Spleen (tissue), 11 donors: ENCODE results near the gene TMEM151A. TPM values are rescaled to one million over a fixed set of nuclear protein-coding genes. Genes with fewer than 3 reads are reported as not detected.

ENCODE experiments used
- DNase-seq: peaks from one replicate; pipeline ENCODE4 v3.0.0-alpha.2; 2020
- H3K27ac ChIP-seq, 8 donors: fragments of 200-600 bp; sonication (generic) in 7 of 8; 1 replicate in 4 of 8; 2 replicates in 4 of 8; pipeline versions ENCODE4 v1.5.0 to v1.8.0; 2016 to 2021; ENCODE audit warnings: inconsistent platforms in 4 of 8, mild to moderate bottlenecking in 4 of 8, moderate library complexity in 1 of 8
- H3K27me3 ChIP-seq, 7 donors: fragments of 200-600 bp; sonication (generic) in 6 of 7; replicated peaks in 1 of 7; 1 replicate in 4 of 7; 2 replicates in 3 of 7; pipeline versions ENCODE4 v1.5.0 to v1.8.0; 2016 to 2021; ENCODE audit warnings: inconsistent platforms in 3 of 7, mild to moderate bottlenecking in 1 of 7
- H3K36me3 ChIP-seq, 6 donors: fragments of 200-600 bp; sonication (generic) in 5 of 6; 1 replicate in 4 of 6; 2 replicates in 2 of 6; pipeline versions ENCODE4 v1.5.0 to v1.8.0; 2016 to 2021; ENCODE audit warnings: inconsistent platforms in 2 of 6
- H3K4me1 ChIP-seq, 6 donors: fragments of 200-600 bp; sonication (generic) in 5 of 6; 1 replicate in 3 of 6; 2 replicates in 3 of 6; pipeline versions ENCODE4 v1.5.0 to v1.8.0; 2016 to 2021; ENCODE audit warnings: inconsistent platforms in 3 of 6
- H3K4me3 ChIP-seq, 8 donors: fragments of 200-600 bp; sonication (generic) in 7 of 8; 1 replicate in 4 of 8; 2 replicates in 4 of 8; pipeline versions ENCODE4 v1.5.0 to v1.8.0; 2016 to 2021; ENCODE audit warnings: inconsistent platforms in 4 of 8, mild to moderate bottlenecking in 4 of 8, moderate library complexity in 2 of 8
- H3K9me3 ChIP-seq, 8 donors: fragments of 200-600 bp; sonication (generic) in 7 of 8; 1 replicate in 4 of 8; 2 replicates in 4 of 8; pipeline versions ENCODE4 v1.5.0 to v1.8.0; 2016 to 2021; ENCODE audit warnings: inconsistent platforms in 4 of 8
- POLR2A ChIP-seq, 3 donors: fragments of 450-650 bp; IDR thresholded peaks; one replicate each; pipeline ENCODE4 v1.5.1; 2017; ENCODE audit warnings: antibody characterized with exemption in 3 of 3, mild to moderate bottlenecking in 1 of 3
- POLR2AphosphoS5 ChIP-seq, 3 donors: sonication (generic); formaldehyde crosslinking; IDR thresholded peaks; one replicate each; pipeline ENCODE4 v1.5.1; 2017; ENCODE audit warnings: antibody characterized with exemption in 3 of 3
- WGBS, 5 donors: extraction: QIAGEN DNeasy Blood & Tissue Kit in 3 of 5; methylation state at CpG; one replicate each; pipeline versions ENCODE4 v1.1.5 to v1.1.7; 2013 to 2018; 5-methylcytosine and 5-hydroxymethylcytosine counted together
- intact Hi-C: fragments of 100-400 bp; cut with DNase I; formaldehyde crosslinking; loops from one replicate; pipeline ENCODE4 v1.15.0; 2023; ENCODE audit warnings: low total_unique reads
- polyA plus RNA-seq, 3 donors: library from polyadenylated mRNA; stranded (reverse); fragments of 200-250 nt; gene quantifications; one replicate each; pipeline ENCODE4 v1.2.1, GENCODE V29; 2013
- total RNA-seq, 7 donors: library from RNA; depleted of rRNA in 3 of 7; stranded (reverse); fragments of >200 nt in 3 of 7; fragmentation: NEBNext Ultra II Directional in 4 of 7; extraction: Animal tissue kit (Norgen Biotek cat#: 25700) in 4 of 7; gene quantifications; one replicate each; pipeline versions ENCODE4 v1.1.0 to v1.2.1, GENCODE V29; 2016 to 2021
- TF ChIP-seq, protein P1 (sequence below), 11 experiments: fragments of 200-600 bp in 7 of 11; fragments of 450-650 bp in 4 of 11; sonication (generic) in 4 of 11; IDR thresholded peaks in 8 of 11; conservative IDR thresholded peaks in 3 of 11; 1 replicate in 7 of 11; 2 replicates in 4 of 11; pipeline versions ENCODE4 v1.4.0 to v1.8.0; 2016 to 2021; ENCODE audit warnings: antibody characterized with exemption in 11 of 11, inconsistent platforms in 4 of 11, mild to moderate bottlenecking in 1 of 11
- donor health status: healthy with polysubstance abuse.
- donor health status: DM: no; HTN: no; CAD: no; lungs with moderate emphysema.
- donor health status: DM: no; HTN: no; CAD: no.
- donor health status: Bipolar disorder and iron deficiency.
- donor health status: healthy.
- donor health status: DM: no; HTN: no; CAD: no.
- donor health status: DM: yes; HTN: yes; CAD: no.

TMEM151A gene
- total and polyA plus RNA-seq, 10 donors = 0.02 to 0.34 (median 0.02) TPM; not detected in 7

DNA sequence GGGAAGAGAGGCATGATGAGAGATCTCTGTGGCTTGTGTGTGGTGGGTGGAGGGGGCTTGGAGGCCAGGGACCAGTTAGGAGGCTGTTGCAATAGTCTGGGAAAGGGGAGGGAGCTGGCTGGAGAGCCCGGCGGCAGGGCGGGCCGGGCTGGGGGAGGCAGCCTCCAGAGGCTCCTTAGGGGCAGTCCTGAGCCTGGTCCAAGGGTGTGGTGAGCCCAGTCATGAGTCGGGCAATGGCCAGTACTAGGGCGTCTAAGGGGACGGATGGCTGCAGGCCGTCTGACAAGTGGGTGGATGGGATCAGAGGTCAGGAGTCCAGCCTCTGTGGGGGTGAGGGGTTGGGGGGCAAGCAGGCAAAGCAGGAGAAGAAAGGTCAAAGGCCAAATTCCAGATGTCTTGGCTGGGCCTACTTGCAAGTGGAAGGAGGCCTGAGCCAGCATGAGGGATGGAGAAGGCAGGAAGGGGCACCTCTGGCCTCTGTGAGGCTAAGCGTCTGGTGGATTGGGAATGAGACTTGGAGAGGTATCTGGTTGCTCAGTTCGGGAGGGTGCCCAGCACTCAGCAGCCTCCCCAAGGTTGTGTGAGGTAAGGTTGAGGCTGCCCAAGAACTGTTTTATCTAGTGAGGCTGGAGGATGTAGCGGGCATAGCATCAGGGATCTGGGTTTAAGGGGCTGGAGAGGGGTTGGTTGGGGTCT is 31.2 kb downstream of the TMEM151A start:
- H3K27me3 ChIP-seq = peaks cover 0 to 2% (median 0%) of the 10 kb centered on the region in 7 donors
- intact Hi-C loops = no loop called here
- H3K4me3 ChIP-seq = no peak overlapping the region
- no peaks in the 10 kb centered on the region for H3K36me3 ChIP-seq
- TF ChIP-seq POLR2AphosphoS5 (IDR thresholded peaks at IDR 0.05) (no peak), POLR2A (IDR thresholded peaks at IDR 0.05) (no peak)
- TF ChIP-seq, protein P1, sequence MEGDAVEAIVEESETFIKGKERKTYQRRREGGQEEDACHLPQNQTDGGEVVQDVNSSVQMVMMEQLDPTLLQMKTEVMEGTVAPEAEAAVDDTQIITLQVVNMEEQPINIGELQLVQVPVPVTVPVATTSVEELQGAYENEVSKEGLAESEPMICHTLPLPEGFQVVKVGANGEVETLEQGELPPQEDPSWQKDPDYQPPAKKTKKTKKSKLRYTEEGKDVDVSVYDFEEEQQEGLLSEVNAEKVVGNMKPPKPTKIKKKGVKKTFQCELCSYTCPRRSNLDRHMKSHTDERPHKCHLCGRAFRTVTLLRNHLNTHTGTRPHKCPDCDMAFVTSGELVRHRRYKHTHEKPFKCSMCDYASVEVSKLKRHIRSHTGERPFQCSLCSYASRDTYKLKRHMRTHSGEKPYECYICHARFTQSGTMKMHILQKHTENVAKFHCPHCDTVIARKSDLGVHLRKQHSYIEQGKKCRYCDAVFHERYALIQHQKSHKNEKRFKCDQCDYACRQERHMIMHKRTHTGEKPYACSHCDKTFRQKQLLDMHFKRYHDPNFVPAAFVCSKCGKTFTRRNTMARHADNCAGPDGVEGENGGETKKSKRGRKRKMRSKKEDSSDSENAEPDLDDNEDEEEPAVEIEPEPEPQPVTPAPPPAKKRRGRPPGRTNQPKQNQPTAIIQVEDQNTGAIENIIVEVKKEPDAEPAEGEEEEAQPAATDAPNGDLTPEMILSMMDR (IDR thresholded peaks at IDR 0.05 in 8 of 11, conservative IDR thresholded peaks at IDR 0.05 in 3 of 11) = no peak
- no peak for DNase-seq
- WGBS, 5 donors = 77 to 86% (median 82%) methylated on average over 9 to 11 of the region's 11 CpGs
- H3K4me1 ChIP-seq = peaks cover 10 to 52% (median 35%) of the 10 kb centered on the region in 6 donors
- no peaks in the 10 kb centered on the region for H3K9me3 ChIP-seq
- H3K27ac ChIP-seq = no peak overlapping the region

DNA sequence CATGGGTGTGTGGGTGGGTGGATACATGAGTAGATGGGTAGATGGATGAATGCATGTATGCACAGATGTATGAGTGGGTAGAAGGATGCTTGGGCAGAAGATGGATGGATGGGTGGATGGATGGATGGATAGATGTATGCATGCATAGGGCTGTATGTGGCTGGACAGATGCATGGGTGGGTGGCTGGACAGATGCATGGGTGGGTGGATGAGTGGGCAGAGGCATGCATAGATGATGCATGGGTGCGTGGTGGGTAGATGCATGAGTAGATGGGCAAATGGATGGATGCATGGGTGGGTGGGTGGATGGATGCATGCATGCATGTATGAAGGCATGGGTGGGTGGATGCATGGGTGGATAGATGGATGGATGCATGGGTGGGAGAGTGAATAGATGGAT is 32.0 kb downstream of the TMEM151A start:
- no peaks in the 10 kb centered on the region for H3K27me3 ChIP-seq
- intact Hi-C loops = no loop called here
- H3K4me3 ChIP-seq = no peak overlapping the region
- H3K9me3 ChIP-seq = no peaks in the 10 kb centered on the region
- H3K4me1 ChIP-seq = peaks cover 10 to 52% (median 35%) of the 10 kb centered on the region in 6 donors
- TF ChIP-seq POLR2AphosphoS5 (IDR thresholded peaks at IDR 0.05) (no peak), POLR2A (IDR thresholded peaks at IDR 0.05) (no peak)
- TF ChIP-seq, protein P1 (IDR thresholded peaks at IDR 0.05 in 8 of 11, conservative IDR thresholded peaks at IDR 0.05 in 3 of 11) = no peak
- H3K36me3 ChIP-seq = no peaks in the 10 kb centered on the region
- no peak for DNase-seq
- no peak overlapping the region for H3K27ac ChIP-seq
- WGBS, 5 donors = 93 to 100% (median 96%) methylated on average over 1 of the region's 1 CpG

- Histone ChIP-seq H3K9me3 (no peaks in the 10 kb centered on the region), H3K27ac (no peak overlapping the region), H3K4me3 (no peak overlapping the region), H3K4me1 (peaks cover 16 to 53% (median 36%) of the 10 kb centered on the region in 6 donors), H3K36me3 (no peaks in the 10 kb centered on the region), H3K27me3 (no peaks in the 10 kb centered on the region)
- DNase-seq = no peak
- intact Hi-C loops = no loop called here
- TF ChIP-seq POLR2AphosphoS5 (IDR thresholded peaks at IDR 0.05) (no peak), POLR2A (IDR thresholded peaks at IDR 0.05) (no peak)
- TF ChIP-seq, protein P1 (IDR thresholded peaks at IDR 0.05 in 8 of 11, conservative IDR thresholded peaks at IDR 0.05 in 3 of 11) = no peak
- whole genome bisulfite sequencing, 5 donors = 72 to 88% (median 84%) methylated on average over 10 of the region's 10 CpGs
These were observed 33.0 kb downstream of the TMEM151A start for GRCh38 chr11:66324664-66325063.

DNA sequence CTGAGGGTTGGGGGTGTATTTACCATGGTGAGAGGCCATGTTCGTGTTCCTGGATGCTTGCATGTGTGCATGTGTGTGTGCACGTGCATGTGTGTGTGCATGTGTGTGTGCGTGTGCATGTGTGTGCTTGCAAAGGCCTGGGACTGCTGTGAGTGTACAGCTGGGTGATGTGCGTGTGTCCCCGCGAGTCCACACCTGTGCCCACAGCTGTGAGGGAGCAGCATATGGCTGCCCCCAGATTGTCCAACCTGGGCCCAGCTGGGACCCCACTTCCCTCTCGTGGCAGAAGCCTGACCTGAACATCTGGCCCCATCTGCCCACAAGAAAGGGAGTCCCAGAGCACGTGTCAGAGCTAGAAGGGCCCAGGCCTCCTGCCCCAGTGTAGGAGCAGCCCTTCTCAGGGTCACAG is 33.6 kb downstream of the TMEM151A start:
- intact Hi-C loops = no loop called here
- no peak for DNase-seq
- Histone ChIP-seq H3K4me1 (peaks cover 16 to 59% (median 39%) of the 10 kb centered on the region in 6 donors), H3K27me3 (no peaks in the 10 kb centered on the region), H3K9me3 (no peaks in the 10 kb centered on the region), H3K27ac (peak overlapping the region in 3 of 8 donors; percentile 59 to 71 (median 66)), H3K4me3 (no peak overlapping the region), H3K36me3 (no peaks in the 10 kb centered on the region)
- WGBS, 5 donors = 60 to 88% (median 75%) methylated on average over 3 to 8 of the region's 8 CpGs
- TF ChIP-seq POLR2A (IDR thresholded peaks at IDR 0.05) (no peak), POLR2AphosphoS5 (IDR thresholded peaks at IDR 0.05) (no peak)
- TF ChIP-seq, protein P1 (IDR thresholded peaks at IDR 0.05 in 8 of 11, conservative IDR thresholded peaks at IDR 0.05 in 3 of 11) = no peak
